ENCODE results near the gene ABCA3. TPM values are rescaled to one million over a fixed set of nuclear protein-coding genes. Genes with fewer than 3 reads are reported as not detected.

The ABCA3 gene
- total and polyA plus RNA-seq, 3 experiments from 2014 or later: 4.1 to 7.9 (median 7.0) TPM

DNA sequence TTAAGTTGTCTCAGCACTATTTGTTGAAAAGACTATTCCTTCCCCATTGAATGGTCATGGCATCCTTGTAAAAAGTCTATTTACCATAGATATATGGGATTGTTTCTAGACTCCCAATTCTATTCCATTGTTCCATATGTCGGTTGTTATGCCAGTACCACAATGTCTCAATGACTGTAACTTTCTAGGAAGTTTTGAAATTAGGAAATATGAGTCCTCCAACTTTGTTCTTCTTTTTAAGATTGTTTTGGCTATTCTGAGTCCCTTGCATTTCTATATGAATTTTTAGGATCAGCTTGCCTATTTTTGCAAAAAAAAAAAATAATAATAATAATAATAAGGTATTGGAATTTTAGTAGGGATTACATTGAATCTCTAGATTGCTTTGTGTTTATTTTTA lies 43.0 kb upstream of the ABCA3 start:
- peaks cover 0 to 2% (median under 1%) of the 10 kb centered on the region in 5 donors for H3K9me3 Mint-ChIP-seq
- H3K36me3 Mint-ChIP-seq: no peaks in the 10 kb centered on the region
- no peak overlapping the region for H3K27ac Mint-ChIP-seq
- Histone ChIP-seq H3K4me1 (ENCODE audit: insufficient read depth, low read length) (no peaks in the 10 kb centered on the region), H3K36me3 (ENCODE audit: insufficient read depth, low read length) (no peaks in the 10 kb centered on the region), H3K9me3 (ENCODE audit: low read length) (no peaks in the 10 kb centered on the region), H3K27me3 (ENCODE audit: insufficient read depth, low read length, poor library complexity, severe bottlenecking) (no peaks in the 10 kb centered on the region), H3K27ac (ENCODE audit: low read depth, low read length) (no peak overlapping the region), H3K4me3 (ENCODE audit: low read length) (no peak overlapping the region)
- ChIA-PET CTCF (interaction anchor here (0.8 kb wide), 1 partner anchor 93 kb away, joined by 3 read pairs; no protein-coding TSS in a partner anchor), POLR2A (no interaction called here)
- peaks cover 0 to 17% of the 10 kb centered on the region in 2 donors for H3K27me3 Mint-ChIP-seq
- no peak for DNase-seq
- H3K4me3 Mint-ChIP-seq: no peak overlapping the region
- H3K4me1 Mint-ChIP-seq: no peaks in the 10 kb centered on the region

DNA sequence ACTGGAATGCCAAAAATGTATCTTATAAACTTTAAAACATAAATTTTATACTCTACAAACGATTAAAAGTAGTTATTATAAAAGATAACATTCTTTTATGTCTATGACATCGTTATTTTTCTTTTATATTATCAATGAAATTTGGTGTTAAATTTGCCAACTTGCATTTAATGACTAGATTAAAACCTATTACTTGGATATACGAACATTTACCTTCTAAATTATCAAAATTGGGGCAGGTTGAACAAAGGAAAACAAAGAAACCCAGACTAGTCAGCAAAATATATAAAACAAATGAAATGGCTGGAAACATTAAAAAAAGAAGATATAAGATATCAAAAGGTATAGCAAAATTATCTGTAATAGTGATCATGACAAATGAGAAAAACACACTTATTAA lies 34.1 kb upstream of the ABCA3 start:
- H3K36me3 Mint-ChIP-seq: no peaks in the 10 kb centered on the region
- H3K4me1 ChIP-seq (ENCODE audit: insufficient read depth, low read length): no peaks in the 10 kb centered on the region
- H3K27me3 ChIP-seq (ENCODE audit: insufficient read depth, low read length, poor library complexity, severe bottlenecking): no peaks in the 10 kb centered on the region
- H3K9me3 ChIP-seq (ENCODE audit: low read length): no peaks in the 10 kb centered on the region
- ChIA-PET POLR2A (no interaction called here), CTCF (no interaction called here)
- no peak overlapping the region for H3K27ac Mint-ChIP-seq
- no peak for DNase-seq
- no peaks in the 10 kb centered on the region for H3K4me1 Mint-ChIP-seq
- peaks cover 0 to 25% of the 10 kb centered on the region in 2 donors for H3K27me3 Mint-ChIP-seq
- H3K4me3 ChIP-seq (ENCODE audit: low read length): no peak overlapping the region
- no peaks in the 10 kb centered on the region for H3K9me3 Mint-ChIP-seq
- H3K4me3 Mint-ChIP-seq: no peak overlapping the region
- no peaks in the 10 kb centered on the region for H3K36me3 ChIP-seq (ENCODE audit: insufficient read depth, low read length)
- H3K27ac ChIP-seq (ENCODE audit: low read depth, low read length): no peak overlapping the region

DNA sequence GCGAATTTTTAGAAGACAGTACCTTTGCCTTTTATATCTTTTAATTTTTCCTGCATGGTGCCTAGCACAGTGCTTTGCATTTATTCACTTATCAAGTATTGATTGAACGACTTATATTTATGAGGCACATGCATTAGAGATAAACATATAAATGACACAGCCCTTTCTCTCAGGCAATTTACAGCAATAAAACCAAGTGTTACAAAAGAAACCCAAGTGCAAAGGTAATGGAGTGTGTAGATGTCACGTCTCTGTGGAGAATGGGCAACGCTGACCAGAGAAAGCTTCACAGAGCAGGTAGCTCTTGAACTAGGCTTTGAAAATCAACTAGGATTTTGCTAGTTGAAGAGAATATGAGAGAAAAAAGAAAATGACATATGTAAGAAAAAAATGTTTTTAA lies 32.6 kb upstream of the ABCA3 start:
- Mint-ChIP-seq H3K4me1 (no peaks in the 10 kb centered on the region), H3K9me3 (no peaks in the 10 kb centered on the region), H3K27me3 (peaks cover 2 to 32% of the 10 kb centered on the region in 2 donors), H3K4me3 (no peak overlapping the region), H3K36me3 (no peaks in the 10 kb centered on the region), H3K27ac (no peak overlapping the region)
- Histone ChIP-seq H3K36me3 (ENCODE audit: insufficient read depth, low read length) (no peaks in the 10 kb centered on the region), H3K9me3 (ENCODE audit: low read length) (no peaks in the 10 kb centered on the region), H3K4me1 (ENCODE audit: insufficient read depth, low read length) (no peaks in the 10 kb centered on the region), H3K4me3 (ENCODE audit: low read length) (no peak overlapping the region), H3K27ac (ENCODE audit: low read depth, low read length) (no peak overlapping the region), H3K27me3 (ENCODE audit: insufficient read depth, low read length, poor library complexity, severe bottlenecking) (no peaks in the 10 kb centered on the region)
- no peak for DNase-seq
- ChIA-PET CTCF (no interaction called here), POLR2A (no interaction called here)

DNA sequence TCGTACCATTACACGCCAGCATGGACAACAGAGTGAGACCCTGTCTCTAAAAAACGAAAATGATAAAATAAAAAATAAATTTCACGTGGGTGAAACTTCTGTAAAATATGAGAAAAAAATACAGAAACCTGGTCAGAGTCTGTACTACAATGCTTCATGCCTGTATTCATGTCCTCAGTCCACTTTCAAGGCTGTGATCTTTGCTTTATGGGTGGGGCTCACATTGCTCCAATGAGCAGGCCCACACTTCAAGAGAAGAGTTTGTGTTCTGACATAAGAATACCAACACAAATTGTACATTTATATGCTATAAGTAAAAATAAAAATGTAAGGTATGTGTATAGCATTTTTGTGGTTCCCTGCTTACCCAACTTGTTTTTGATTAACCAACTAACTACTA lies 32.2 kb upstream of the ABCA3 start:
- CTCF ChIA-PET: no interaction called here
- H3K27me3 Mint-ChIP-seq: peaks cover 5 to 36% of the 10 kb centered on the region in 2 donors
- no peak for DNase-seq
- H3K9me3 Mint-ChIP-seq: no peaks in the 10 kb centered on the region
- no peaks in the 10 kb centered on the region for H3K4me1 ChIP-seq (ENCODE audit: insufficient read depth, low read length)
- no peak overlapping the region for H3K4me3 ChIP-seq (ENCODE audit: low read length)
- H3K9me3 ChIP-seq (ENCODE audit: low read length): no peaks in the 10 kb centered on the region
- no peaks in the 10 kb centered on the region for H3K36me3 Mint-ChIP-seq
- no peaks in the 10 kb centered on the region for H3K36me3 ChIP-seq (ENCODE audit: insufficient read depth, low read length)
- no peak overlapping the region for H3K27ac Mint-ChIP-seq
- H3K27me3 ChIP-seq (ENCODE audit: insufficient read depth, low read length, poor library complexity, severe bottlenecking): no peaks in the 10 kb centered on the region
- no peak overlapping the region for H3K4me3 Mint-ChIP-seq
- H3K4me1 Mint-ChIP-seq: no peaks in the 10 kb centered on the region
- no peak overlapping the region for H3K27ac ChIP-seq (ENCODE audit: low read depth, low read length)
- POLR2A ChIA-PET: no interaction called here

DNA sequence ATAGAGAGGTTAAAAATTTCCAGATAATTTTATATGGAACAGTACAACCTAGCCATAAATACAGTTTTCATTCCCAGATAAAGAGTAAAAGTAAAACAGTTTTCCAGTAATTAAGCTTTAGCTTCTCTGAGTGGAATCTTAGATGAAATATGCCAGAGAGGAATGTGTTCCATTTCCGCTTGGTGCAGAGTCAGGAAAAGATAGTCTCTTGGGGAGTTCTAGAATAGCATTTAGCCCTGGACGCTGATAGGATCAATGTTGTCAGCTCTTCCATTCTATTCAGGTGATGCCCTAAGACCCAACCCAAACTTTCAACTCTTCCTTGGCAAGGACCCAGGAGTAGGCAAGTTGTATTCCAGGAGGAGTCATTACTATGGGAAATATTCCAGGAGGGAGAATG lies 30.9 kb upstream of the ABCA3 start:
- no peak overlapping the region for H3K27ac Mint-ChIP-seq
- no peaks in the 10 kb centered on the region for H3K4me1 Mint-ChIP-seq
- ChIA-PET POLR2A (no interaction called here), CTCF (no interaction called here)
- Histone ChIP-seq H3K4me1 (ENCODE audit: insufficient read depth, low read length) (no peaks in the 10 kb centered on the region), H3K9me3 (ENCODE audit: low read length) (no peaks in the 10 kb centered on the region), H3K36me3 (ENCODE audit: insufficient read depth, low read length) (no peaks in the 10 kb centered on the region), H3K27ac (ENCODE audit: low read depth, low read length) (no peak overlapping the region), H3K4me3 (ENCODE audit: low read length) (no peak overlapping the region), H3K27me3 (ENCODE audit: insufficient read depth, low read length, poor library complexity, severe bottlenecking) (no peaks in the 10 kb centered on the region)
- H3K36me3 Mint-ChIP-seq: no peaks in the 10 kb centered on the region
- no peak overlapping the region for H3K4me3 Mint-ChIP-seq
- H3K27me3 Mint-ChIP-seq: peaks cover 9 to 43% of the 10 kb centered on the region in 2 donors
- DNase-seq: no peak
- no peaks in the 10 kb centered on the region for H3K9me3 Mint-ChIP-seq

DNA sequence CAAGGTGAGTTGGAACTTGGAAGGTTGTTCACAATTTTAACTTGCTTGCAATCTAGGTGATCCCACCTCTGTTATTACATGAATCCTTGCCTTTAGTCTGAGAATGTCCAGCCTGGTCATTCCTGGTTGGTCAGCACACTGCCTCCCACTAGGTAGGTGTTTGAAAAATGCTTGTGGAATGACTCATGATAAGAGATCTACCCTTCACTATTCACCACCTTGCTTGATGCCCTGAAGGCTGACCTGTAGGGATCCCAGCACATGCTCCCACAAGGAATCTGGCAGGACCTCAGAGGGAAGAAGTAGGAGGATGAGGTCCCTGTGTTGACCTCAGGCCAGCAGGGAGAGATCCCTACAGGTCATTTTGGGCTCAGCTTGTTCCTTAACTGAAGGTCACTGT lies 30.2 kb upstream of the ABCA3 start:
- ChIA-PET POLR2A (no interaction called here), CTCF (no interaction called here)
- H3K27ac ChIP-seq (ENCODE audit: low read depth, low read length): no peak overlapping the region
- no peak overlapping the region for H3K4me3 ChIP-seq (ENCODE audit: low read length)
- no peaks in the 10 kb centered on the region for H3K9me3 Mint-ChIP-seq
- no peak for DNase-seq
- peaks cover 9 to 48% of the 10 kb centered on the region in 2 donors for H3K27me3 Mint-ChIP-seq
- H3K4me1 ChIP-seq (ENCODE audit: insufficient read depth, low read length): no peaks in the 10 kb centered on the region
- no peaks in the 10 kb centered on the region for H3K9me3 ChIP-seq (ENCODE audit: low read length)
- no peaks in the 10 kb centered on the region for H3K4me1 Mint-ChIP-seq
- no peaks in the 10 kb centered on the region for H3K27me3 ChIP-seq (ENCODE audit: insufficient read depth, low read length, poor library complexity, severe bottlenecking)
- no peak overlapping the region for H3K4me3 Mint-ChIP-seq
- no peaks in the 10 kb centered on the region for H3K36me3 Mint-ChIP-seq
- H3K27ac Mint-ChIP-seq: peak overlapping the region in 1 of 8 donors; percentile 51
- no peaks in the 10 kb centered on the region for H3K36me3 ChIP-seq (ENCODE audit: insufficient read depth, low read length)

DNA sequence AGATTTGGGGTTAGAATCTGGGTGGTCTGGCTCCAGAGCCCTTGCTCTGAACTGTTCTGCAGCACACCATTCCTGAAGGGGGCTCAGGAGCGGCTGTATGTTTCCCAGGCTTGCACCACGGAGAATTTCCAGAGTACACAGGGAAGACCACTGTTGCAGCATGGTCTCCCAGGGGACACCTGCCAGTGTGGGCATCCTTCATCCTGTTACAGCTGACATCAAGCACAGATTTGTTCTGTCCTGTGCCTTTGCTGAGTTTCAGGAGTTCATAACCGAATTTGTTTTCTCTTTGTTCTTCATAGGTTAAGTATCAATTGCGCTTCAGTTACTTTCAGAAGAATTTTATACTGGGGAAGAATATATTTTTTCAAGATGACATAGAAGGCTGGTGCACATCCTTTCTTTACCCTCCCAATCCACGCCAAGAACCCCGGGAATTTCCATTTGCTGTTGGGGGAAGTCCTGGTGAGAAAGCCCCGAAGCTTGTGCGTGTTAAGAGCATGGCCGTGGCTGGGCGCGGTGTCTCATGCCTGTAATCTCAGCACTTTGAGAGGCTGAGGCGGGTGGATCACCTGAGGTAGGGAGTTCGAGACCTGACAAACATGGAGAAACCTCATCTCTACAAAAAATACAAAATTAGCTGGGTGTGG lies 26.3 kb upstream of the ABCA3 start:
- H3K9me3 Mint-ChIP-seq: no peaks in the 10 kb centered on the region
- Histone ChIP-seq H3K27me3 (ENCODE audit: insufficient read depth, low read length, poor library complexity, severe bottlenecking) (peaks cover 5% of the 10 kb centered on the region), H3K4me3 (ENCODE audit: low read length) (no peak overlapping the region), H3K4me1 (ENCODE audit: insufficient read depth, low read length) (no peaks in the 10 kb centered on the region), H3K9me3 (ENCODE audit: low read length) (no peaks in the 10 kb centered on the region), H3K36me3 (ENCODE audit: insufficient read depth, low read length) (no peaks in the 10 kb centered on the region), H3K27ac (ENCODE audit: low read depth, low read length) (no peak overlapping the region)
- no peaks in the 10 kb centered on the region for H3K4me1 Mint-ChIP-seq
- DNase-seq: no peak
- no peaks in the 10 kb centered on the region for H3K36me3 Mint-ChIP-seq
- H3K27ac Mint-ChIP-seq: no peak overlapping the region
- H3K4me3 Mint-ChIP-seq: no peak overlapping the region
- ChIA-PET POLR2A (no interaction called here), CTCF (no interaction called here)
- H3K27me3 Mint-ChIP-seq: peaks cover 14 to 58% of the 10 kb centered on the region in 2 donors

DNA sequence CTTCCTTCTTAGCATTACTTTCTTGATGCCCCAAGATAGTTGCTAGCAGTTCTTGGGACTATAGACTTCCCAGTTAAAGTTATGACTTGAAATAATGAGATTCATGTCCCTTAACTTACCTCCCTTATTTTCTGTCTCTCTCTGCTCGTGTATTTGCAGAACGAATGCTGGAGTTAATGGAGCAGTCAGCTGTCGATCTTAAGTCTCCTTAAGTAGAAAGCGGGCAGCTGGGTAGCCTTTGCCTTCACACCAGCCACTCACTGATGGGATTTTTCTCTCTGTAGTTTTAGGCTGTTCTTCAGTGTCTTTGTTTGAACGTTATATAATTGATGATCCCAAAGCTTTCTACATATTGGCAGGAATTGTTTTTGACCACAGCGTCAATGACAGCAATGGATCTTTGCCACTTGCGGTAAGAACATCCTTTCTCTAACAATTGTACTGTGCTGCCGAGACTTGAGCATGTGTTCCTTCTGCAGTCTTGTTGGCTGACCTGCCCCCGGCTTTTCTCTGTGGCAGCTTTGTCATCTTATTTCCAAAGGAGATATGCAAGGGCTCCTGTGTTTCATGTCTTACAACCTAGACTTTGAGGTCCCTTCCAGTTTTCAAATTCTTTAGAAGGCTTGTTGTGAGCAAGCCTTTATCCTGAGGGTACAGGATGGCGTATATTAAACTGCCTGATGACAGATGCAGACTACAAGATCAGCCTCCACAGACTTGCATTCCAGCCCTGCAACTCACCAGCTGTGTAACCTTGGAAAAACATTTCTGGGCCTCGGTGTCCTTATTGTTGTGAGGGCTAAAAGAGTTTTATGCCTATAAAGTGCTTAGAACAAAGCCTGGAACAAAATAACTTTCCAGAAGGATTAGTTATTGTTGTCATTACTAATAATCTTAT lies 25.1 kb upstream of the ABCA3 start:
- peaks cover 5% of the 10 kb centered on the region for H3K27me3 ChIP-seq (ENCODE audit: insufficient read depth, low read length, poor library complexity, severe bottlenecking)
- Mint-ChIP-seq H3K9me3 (no peaks in the 10 kb centered on the region), H3K27me3 (peaks cover 16 to 58% of the 10 kb centered on the region in 2 donors), H3K4me1 (no peaks in the 10 kb centered on the region), H3K4me3 (no peak overlapping the region), H3K27ac (no peak overlapping the region), H3K36me3 (no peaks in the 10 kb centered on the region)
- DNase-seq: no peak
- no peaks in the 10 kb centered on the region for H3K4me1 ChIP-seq (ENCODE audit: insufficient read depth, low read length)
- H3K36me3 ChIP-seq (ENCODE audit: insufficient read depth, low read length): no peaks in the 10 kb centered on the region
- CTCF ChIA-PET: no interaction called here
- H3K27ac ChIP-seq (ENCODE audit: low read depth, low read length): no peak overlapping the region
- no peak overlapping the region for H3K4me3 ChIP-seq (ENCODE audit: low read length)
- H3K9me3 ChIP-seq (ENCODE audit: low read length): no peaks in the 10 kb centered on the region
- POLR2A ChIA-PET: no interaction called here
